ENCODE data around the gene ATP5F1C. TPM values are rescaled to one million over a fixed set of nuclear protein-coding genes. Genes with fewer than 3 reads are reported as not detected.

Gene ATP5F1C
- total RNA-seq, 1 donor from 2014 or later, result 301 TPM

DNA sequence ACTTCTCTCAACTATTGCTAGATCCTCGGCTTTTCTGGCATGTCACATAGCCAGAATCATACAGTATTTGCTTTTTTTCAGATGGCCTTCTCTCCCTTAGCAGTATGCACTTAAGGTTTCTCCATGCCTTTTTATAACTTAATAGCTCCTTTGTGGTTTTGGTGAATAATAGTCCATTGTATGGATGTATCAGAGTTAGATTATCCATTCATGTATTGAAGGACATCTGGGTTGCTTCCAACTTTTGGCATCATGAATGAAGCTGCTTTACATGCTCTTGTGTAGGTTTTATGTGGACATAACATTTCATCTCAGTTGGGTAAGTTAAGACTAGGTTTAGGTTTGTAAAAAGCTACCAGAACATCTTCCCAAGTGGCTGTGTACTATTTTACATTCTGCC, 4.6 kb downstream of the ATP5F1C start:
- intact Hi-C loops (cut with micrococcal nuclease), result no loop called here

DNA sequence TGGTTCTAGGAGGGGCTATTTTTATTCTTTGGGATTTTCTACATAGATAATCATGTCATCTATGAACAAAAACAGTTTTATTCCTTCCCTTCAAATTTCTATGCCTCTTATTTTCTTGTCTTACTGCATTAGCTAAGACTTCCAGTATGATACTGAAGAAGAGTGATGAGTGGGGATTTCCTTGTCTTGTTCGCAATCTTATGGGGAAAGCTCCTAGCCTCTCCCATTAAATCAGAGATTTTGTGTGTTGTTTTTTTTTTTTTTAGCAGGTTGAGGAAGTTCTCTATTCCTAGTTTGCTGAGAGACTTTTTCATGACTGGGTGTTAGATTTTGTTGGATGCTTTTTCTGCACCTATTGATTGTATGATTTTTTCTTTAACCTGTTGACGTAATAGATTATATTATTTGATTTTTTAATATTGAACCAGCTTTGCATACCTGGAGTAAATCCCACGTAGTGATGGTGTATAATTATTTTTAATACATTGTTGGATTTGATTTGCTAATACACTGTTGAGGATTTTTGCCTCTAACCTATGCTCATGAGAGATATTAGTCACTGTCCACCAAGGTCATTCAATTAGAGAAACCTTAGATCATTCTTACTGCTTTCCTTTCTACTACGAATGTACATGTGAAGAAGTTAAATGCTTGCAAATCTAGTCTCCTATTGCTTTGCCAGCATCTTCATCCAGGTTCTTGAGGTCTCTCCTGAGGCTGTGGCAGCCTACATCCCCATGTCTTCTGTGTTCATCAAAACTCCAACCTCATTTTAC, 6.5 kb downstream of the ATP5F1C start:
- intact Hi-C loops (cut with micrococcal nuclease), result no loop called here

DNA sequence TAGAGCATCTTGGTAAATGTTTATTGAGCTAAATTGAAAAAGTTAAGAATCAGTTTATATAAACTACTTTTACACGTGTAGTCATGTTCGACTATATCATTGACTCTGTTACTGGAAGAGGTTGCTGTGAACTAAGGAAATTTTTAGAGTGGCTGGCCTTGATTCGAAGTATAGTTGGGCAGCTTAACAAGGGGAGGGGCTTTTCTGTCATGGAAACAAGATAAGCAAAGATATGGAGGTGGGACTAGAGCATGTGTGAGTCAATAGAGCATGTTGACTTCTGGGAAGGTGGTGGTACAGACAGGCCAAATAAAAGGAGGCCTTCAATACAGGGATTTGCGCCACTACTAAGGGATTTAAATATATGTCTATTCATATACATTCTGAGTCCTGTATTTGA, 7.6 kb downstream of the ATP5F1C start:
- intact Hi-C loops (cut with micrococcal nuclease), result no loop called here

DNA sequence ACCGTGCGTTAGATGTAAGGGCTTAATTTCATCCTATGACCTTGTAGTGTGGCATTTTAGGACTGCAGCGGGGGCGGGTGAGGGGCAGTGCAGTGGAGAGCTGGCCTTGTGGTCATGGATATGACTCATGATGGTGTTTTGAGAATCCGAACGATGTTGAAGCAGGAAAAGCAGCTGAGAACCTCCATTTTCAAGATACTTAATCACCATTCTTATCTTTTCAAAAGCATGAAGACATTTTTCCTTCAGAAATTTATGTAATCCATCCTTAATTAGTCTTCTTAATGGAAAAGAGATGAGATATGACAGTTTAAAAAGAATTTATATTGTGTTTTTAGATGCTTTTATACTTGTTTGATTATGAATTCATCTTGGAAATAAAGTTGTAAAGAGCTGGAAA, 9.6 kb downstream of the ATP5F1C start:
- intact Hi-C loops (cut with micrococcal nuclease), result no loop called here

DNA sequence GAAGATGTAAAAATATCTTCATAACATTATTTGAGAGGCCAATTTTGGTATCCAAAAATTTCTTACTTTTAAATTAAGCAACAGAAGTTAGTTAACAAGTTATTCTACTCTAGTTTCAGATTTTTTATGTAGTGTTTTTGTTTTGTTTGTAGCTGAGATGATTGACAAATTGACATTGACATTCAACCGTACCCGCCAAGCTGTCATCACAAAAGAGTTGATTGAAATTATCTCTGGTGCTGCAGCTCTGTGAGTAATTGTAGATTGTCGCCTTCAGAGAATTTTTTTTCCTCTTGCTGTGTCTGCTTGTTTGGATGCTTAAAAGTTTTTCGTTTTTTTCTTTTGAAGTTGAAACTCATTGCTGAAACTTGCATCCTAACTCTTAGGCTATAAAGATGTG, 14.6 kb downstream of the ATP5F1C start:
- intact Hi-C loops (cut with micrococcal nuclease), result no loop called here

DNA sequence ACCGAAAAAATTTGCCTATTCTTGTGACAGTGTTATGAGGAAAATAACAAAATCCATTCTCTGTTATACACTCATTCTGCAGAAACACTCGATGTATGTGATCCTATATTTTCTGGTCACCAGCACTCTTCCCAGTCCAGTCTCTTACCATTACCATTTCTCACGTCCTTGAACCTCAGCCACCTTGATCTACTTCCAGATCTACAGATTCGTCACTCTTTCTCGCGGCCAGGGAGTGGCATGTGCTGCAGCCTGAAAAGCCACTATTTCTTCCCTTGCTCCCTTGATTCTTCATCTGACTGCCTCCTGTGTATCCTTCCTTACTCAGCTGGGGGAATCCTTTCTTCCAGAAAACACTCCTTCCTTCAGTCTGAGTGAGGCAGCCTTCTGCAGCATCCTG, 16.2 kb downstream of the ATP5F1C start:
- intact Hi-C loops (cut with micrococcal nuclease), result no loop called here

DNA sequence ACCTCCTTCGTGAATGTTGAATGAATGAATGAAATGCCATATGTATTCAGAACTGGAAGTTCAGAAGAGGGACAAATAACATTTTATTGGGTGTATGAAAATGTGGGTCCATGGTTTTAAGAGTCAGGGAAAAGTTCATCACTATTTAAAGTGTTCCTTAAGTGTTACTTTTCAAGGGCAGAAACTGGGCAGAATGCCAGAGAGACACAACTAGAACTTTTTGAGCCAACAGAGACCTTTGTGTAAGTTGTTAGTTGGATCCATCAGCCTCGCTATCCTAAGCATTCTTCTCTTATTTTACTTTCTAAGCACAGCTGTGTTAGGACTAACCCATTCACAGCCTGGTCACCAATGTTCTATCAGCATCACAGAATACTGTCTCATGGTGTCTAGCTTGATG, 16.8 kb downstream of the ATP5F1C start:
- intact Hi-C loops (cut with micrococcal nuclease), result no loop called here

DNA sequence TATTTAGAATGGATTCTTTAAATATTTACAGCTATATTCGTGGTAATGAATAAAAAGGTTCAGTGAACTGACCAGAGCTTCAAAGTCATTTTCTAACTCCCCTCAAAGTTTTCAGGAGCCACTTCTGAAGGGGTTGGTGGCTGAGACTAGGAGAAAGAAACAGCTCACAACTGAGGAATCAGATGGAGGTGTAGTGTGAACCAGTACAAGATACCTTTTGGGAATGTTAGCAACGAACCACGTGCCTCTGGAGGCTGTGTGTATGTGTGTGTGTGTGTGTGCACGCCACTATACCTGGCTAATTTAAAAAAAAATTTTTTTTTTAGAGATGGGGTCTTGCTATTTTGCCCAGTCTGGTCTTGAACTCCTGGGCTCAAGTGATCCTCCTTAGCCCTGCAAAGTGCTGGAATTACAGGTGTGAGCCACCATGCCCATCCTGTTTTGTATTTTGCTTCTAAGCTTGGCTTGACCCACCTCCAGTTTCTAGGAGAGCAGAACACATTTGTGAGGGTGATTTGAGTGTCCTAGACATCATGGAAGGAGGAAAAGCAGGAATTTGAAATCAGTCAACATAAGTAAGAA, 20.8 kb downstream of the ATP5F1C start:
- intact Hi-C loops (cut with micrococcal nuclease), result no loop called here

DNA sequence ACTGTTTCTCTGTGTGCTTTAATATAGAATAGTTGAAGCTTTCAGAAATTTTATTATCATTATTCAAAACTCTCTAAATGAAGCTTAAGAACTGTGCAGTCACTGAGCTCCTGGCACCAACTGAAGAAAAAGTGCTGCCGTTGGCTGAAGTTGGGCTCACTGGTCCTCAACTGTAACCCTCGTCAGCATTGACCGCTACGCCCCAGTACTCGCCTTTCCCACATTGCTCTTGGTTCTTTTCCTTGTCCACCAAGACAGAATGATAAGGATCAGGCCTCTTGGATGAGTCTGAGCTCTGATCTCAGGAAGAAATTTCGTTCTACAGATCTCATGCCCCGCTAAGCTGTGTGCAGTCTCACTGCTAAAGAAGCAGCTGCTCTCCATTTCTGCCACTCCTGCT, 22.5 kb downstream of the ATP5F1C start:
- intact Hi-C loops (cut with micrococcal nuclease), result loop anchor here (10.0 kb wide), 1 partner anchor 286 kb away; no protein-coding TSS in a partner anchor

DNA sequence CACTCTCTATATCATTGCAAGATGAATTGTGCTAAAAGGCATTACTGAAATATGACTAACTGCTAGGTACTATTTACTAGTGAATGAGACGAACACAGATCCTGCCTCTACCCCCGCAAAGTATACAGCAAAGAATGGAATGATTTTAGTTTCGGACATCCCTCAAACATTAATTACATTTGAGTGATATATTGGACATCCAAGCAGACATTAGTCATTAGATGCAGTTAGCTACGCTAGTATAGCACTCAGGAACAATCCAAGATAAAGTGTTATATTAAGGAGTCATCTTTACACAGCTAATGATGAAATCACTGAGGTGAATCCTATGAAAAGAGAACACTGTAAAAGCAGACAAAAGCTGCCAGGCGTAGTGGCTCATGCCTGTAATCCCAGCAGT, 23.0 kb downstream of the ATP5F1C start:
- intact Hi-C loops (cut with micrococcal nuclease), result loop anchor here (10.0 kb wide), 1 partner anchor 286 kb away; no protein-coding TSS in a partner anchor

DNA sequence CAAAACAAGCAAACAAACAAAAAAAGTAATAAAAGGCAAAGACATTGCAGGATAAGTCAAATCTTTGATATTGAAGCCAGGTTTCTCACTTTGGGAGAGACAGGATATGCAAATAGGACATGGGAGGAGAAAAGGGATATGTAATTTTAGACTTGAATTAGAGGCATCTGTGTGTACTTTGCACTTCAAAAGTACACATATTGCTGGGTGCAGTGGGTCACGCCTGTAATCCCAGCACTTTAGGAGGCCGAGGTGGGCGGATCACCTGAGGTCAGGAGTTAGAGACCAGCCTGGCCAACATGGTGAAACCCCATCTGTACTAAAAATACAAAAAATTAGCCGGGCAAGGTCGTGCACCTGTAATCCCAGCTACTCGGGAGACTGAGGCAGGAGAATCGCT, 23.8 kb downstream of the ATP5F1C start:
- intact Hi-C loops (cut with micrococcal nuclease), result loop anchor here (10.0 kb wide), 1 partner anchor 287 kb away; no protein-coding TSS in a partner anchor

DNA sequence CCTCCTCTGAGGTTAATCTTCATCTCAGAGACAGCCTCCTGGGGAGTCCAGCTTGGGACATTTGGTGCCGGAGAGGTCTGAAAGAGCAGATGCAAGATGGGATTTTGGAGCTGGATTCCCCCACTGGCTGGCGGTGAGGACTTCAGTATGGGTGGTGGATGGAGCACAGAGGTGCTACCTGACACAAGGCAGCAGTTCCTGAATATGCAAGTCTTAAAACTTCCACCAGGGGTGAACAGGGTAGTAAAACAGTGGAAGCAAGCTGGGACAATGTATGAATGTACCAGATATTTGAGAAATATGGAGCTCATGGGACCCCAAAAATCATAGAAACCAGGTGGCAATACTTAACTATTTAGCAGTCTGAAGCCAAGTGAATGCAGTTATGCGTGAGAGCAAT, 25.5 kb downstream of the ATP5F1C start:
- intact Hi-C loops (cut with micrococcal nuclease), result loop anchor here (10.0 kb wide), 1 partner anchor 289 kb away; no protein-coding TSS in a partner anchor

DNA sequence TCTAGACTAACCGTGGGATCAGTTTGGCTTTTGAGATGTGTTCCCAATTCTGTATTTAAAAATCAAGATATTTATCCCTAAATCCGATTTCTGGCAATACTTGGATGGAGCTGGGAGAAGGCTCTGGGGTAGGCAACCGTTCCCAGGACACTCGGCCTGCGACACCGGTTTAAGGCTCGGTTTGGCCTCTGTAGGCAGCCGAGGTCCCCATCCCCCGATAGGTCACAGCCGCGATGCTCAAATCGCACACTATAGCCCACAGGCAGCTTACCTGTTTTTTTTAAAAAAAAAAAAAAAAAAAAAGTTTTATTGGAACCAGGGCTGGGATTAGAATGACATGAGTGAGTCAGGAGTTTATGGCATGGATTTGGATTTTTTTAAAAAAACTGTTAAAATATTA, 29.6 kb downstream of the ATP5F1C start:
- intact Hi-C loops (cut with micrococcal nuclease), result loop anchor here (5.0 to 10.0 kb wide), 2 partner anchors 230 to 293 kb away; no protein-coding TSS in a partner anchor

DNA sequence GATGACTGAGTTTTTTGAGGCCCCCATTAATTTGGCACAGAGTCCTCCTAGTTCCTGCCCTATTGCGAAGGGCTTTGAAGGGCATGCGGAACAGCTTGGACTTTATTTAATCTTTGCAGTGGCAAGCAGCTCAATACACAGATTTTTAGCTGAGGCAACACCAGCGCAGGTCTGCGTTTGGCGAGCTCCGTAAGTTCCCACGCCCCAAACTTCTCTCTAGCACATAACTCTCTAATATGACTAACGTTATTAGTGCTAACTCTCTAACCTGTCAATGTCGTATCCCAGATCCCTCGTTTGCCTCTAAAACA, 30.0 kb downstream of the ATP5F1C start:
- intact Hi-C loops (cut with micrococcal nuclease), result loop anchor here (1.0 to 10.0 kb wide), 3 partner anchors 30 to 293 kb away; partner anchors contain the start of gene ATP5F1C

DNA sequence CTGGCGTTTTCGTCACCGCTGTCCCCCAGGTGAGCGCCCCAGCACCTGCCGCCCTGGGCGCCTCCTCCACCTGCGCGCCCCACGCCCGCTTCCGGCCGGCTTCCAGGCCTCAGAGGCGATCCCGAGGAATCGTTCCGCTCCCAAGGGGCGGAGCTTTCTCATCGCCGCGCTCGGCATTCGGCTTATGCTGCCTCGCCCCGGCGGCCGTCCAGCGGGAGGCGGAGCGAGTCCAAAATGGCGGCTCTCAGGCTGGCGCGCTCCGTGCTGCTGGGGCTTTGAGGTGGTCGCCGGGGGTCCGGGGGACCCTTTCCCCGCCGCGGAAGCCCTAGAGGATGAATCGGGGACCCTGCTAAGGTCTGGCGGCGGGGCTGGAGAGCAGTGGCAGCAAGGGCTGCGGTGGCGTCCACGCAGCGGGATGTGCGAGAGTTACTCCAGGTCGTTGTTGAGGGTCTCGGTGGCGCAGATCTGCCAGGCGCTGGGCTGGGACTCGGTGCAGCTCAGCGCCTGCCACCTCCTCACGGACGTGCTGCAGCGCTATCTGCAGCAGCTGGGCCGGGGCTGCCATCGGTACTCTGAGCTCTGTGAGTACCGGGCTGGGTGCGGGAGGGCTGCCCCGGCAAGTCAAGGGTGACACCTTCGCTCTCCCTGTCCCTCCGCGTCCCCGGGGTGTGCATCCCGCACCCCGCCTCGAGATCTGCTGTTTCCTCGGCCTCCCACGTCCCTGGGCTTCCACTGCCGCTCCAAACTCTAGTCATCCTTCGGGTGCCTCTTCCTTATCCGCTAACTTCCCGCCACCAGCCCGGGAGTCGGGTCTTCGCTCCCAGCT, 30.5 kb downstream of the ATP5F1C start, which contains the start of gene TAF3:
Gene TAF3, plus strand, starts transcription at position 211 of the 826 bp plus-strand sequence. Its CDS starts 205 bp downstream, at position 416.
- intact Hi-C loops (cut with micrococcal nuclease), result loop anchor here (1.0 to 10.0 kb wide), 3 partner anchors 30 to 294 kb away; partner anchors contain the start of gene ATP5F1C

DNA sequence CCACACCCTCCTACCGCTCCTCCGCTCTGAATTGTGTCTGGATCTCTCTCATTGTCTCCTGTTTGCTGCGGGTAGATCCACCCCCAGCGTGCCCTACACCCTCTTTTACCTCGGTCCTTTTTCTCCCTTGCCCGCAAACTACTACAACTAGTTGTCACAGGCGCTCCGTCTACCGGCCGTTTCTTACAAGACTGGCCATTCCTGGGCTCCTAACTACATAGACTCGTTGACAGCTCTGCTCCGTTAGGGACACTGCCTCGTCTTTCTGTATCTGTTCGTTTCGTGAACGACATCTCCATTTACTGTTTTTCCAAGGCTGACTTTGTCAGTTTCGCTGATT, 31.1 kb downstream of the ATP5F1C start:
- intact Hi-C loops (cut with micrococcal nuclease), result loop anchor here (5.0 to 10.0 kb wide), 2 partner anchors 228 to 294 kb away; no protein-coding TSS in a partner anchor

DNA sequence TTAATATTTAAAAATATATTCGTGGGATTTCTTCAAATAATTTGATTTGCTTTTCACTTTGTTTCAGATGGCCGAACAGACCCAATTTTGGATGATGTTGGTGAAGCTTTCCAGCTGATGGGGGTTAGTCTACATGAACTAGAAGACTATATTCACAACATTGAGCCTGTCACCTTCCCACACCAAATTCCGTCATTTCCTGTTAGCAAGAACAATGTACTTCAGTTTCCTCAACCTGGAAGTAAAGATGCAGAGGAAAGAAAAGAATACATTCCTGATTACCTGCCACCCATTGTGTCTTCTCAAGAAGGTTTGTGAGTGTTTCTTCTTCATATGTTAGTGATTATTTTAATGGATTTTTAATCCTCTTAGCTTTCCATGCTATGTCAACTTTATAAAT, 36.3 kb downstream of the ATP5F1C start:
- intact Hi-C loops (cut with micrococcal nuclease), result no loop called here

DNA sequence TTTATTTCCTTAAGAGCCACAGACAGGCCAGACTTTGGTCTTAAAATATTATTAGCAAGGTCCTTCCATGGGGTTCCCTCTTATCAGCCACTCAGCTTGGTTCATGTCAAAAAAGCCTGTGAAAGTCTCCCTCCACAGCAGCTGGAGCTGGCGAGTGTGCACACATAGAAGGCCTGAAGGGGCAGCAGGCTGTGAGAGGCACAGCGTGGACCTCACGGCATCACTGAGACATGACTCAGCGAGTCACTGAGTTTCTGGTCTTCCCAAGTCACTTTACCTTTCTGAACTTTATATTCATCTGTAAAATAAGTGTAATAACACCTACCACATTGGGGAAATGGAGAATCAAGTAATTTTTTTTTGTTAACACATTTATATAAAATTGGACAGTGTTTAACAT, 39.0 kb downstream of the ATP5F1C start:
- intact Hi-C loops (cut with micrococcal nuclease), result no loop called here

DNA sequence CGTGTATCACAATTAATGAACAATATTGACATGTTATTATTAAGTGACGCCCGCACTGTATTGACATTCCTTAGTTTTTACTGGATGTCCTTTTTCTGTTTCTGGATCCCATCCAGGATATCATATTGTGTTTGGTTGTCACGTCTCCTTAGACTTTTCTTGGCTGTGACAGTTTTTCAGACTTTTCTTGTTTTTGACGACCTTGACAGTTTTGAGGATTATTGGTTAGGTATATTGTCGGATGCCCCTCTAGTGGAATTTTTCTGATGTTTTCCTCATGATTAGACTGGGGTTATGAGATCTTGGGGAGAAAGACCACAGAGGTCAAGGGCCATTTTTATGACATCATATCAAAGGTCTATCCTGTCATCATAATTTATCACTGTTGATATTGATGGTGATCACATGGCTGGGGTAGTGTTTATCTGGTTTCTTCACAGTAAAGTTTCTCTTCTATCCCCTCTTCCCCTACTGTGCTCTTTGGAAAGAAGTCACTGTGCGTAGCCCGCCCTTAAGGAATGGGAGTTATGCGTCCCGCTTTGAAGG, 41.4 kb downstream of the ATP5F1C start:
- intact Hi-C loops (cut with micrococcal nuclease), result no loop called here

DNA sequence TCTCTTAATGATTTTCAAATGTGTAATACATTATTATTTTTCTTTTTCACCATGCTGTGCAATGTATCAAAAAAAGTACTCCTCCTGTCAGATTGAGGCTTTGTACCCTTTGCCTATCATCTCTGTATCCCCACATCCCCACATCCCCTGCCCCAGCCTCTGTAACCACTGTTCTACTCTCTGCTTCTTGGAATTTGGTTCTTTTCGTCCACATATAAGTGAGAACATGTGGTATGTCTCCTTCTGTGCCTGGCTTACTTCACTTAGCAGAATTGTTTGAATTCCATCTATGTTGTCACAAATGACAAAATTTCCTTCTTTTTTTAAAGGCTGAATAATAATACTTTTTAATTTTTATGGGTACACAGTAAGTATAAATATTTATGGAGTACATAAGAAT, 44.1 kb downstream of the ATP5F1C start:
- intact Hi-C loops (cut with micrococcal nuclease), result no loop called here

DNA sequence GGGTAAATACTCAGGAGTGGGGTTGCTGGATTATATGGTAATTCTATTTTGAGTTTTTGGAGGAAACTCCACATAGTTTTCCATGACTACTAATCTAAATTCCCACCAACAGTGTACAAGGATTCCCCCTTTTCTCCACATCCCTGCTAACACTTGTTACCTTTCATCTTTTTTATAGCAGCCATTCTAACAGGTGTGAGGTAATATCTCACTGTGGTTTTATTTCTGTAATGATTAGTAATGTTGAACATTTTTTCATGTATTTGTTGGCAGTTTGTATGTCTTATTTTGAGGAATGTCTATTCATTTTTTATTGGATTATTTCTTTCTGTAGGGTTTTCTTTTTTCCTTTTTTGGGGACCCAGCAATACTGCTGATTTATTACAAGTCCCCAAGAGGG, 45.2 kb downstream of the ATP5F1C start:
- intact Hi-C loops (cut with micrococcal nuclease), result no loop called here

DNA sequence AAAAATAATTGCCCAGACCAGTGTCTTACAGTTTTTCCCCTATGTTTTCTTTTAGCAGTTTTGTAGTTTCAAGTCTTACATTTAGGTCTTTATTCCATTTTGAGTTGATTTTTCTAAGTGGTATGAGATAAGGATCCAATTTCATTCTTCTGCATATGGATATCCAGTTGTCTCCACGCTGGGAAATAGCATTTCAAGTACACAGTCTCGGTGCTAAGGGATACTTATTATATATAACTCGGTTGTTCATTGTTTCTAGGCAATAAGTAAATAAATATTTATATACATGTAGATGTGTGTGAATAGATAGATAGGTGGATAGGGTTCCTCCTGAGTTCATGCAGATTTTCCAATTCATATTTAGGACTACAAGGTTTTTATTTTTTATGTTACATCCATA, 46.3 kb downstream of the ATP5F1C start:
- intact Hi-C loops (cut with micrococcal nuclease), result no loop called here
